Esophagus squamous epithelium (tissue), 5 donors: ENCODE measurements around the gene MMUT. TPM values are rescaled to one million over a fixed set of nuclear protein-coding genes. Genes with fewer than 3 reads are reported as not detected.

Experiments
- DNase-seq: peaks from one replicate; lab custom pipeline; 2025; lab: John Stamatoyannopoulos, UW
- H3K27ac ChIP-seq, 4 donors: fragments of 200-600 bp; sonication (generic); one replicate each; pipeline ENCODE4 v1.5.1; 2016 to 2019; ENCODE audit warnings: mild to moderate bottlenecking in 1 of 4
- H3K27me3 ChIP-seq, 4 donors: fragments of 200-600 bp; sonication (generic); 1 replicate in 3 of 4; 2 replicates in 1 of 4; pipeline versions ENCODE4 v1.5.1 to v1.6.0; 2017 to 2021; ENCODE audit warnings: antibody characterized with exemption in 1 of 4
- H3K36me3 ChIP-seq, 3 donors: fragments of 200-600 bp; sonication (generic); one replicate each; pipeline ENCODE4 v1.5.1; 2016 to 2019
- H3K4me1 ChIP-seq, 3 donors: fragments of 200-600 bp; sonication (generic); one replicate each; pipeline ENCODE4 v1.5.1; 2017 to 2019
- H3K4me3 ChIP-seq, 4 donors: fragments of 200-600 bp; sonication (generic); 1 replicate in 3 of 4; 2 replicates in 1 of 4; pipeline ENCODE4 v1.5.1; 2016 to 2019; ENCODE audit warnings: mild to moderate bottlenecking in 2 of 4, moderate library complexity in 1 of 4
- H3K9me3 ChIP-seq, 3 donors: fragments of 200-600 bp; sonication (generic); one replicate each; pipeline ENCODE4 v1.5.1; 2016 to 2019
- CTCF ChIP-seq, 6 experiments: fragments of 450-650 bp in 4 of 6; fragments of 200-600 bp in 2 of 6; sonication (generic) in 2 of 6; IDR thresholded peaks; one replicate each; pipeline ENCODE4 v1.5.1; 2016 to 2019; ENCODE audit warnings: antibody characterized with exemption in 6 of 6, mild to moderate bottlenecking in 4 of 6, moderate library complexity in 4 of 6
- POLR2A ChIP-seq, 4 donors: fragments of 450-650 bp; IDR thresholded peaks; one replicate each; pipeline ENCODE4 v1.6.1; 2017; ENCODE audit warnings: antibody characterized with exemption in 4 of 4, mild to moderate bottlenecking in 4 of 4, moderate library complexity in 3 of 4
- WGBS, 2 donors: methylation state at CpG; one replicate each; pipeline ENCODE4 v1.1.5; 2018; 5-methylcytosine and 5-hydroxymethylcytosine counted together
- intact Hi-C: fragments of 100-400 bp; cut with DNase I; formaldehyde crosslinking; loops from one replicate; pipeline ENCODE4 v1.15.0; 2022
- total RNA-seq, 4 donors: library from RNA; depleted of rRNA; stranded (reverse); fragments of >200 nt; gene quantifications; one replicate each; pipeline ENCODE4 v1.1.0, GENCODE V29; 2016
- donor health status: DM: yes; HTN: yes; CAD: no.

The MMUT gene
- total RNA-seq, 4 donors from 2014 or later: 8.5 to 16.8 (median 15.2) TPM

DNA sequence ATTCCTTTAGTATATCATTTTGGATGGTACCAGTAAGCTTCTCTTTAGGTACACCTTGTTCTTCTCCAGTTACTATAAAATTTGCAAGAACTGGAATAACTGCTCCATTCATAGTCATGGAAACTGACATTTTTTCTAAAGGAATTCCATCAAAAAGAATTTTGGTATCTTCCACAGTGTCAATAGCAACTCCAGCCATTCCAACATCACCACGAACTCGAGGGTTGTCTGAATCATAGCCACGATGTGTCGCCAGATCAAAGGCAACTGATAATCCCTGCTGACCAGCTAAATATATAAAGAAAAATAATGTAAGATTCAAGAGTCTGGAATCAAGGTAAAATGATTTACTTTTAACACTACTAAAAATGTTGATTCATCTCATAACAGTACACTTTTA is 5.3 kb downstream of the MMUT start:
- Histone ChIP-seq H3K36me3 (peaks cover 0 to 55% (median 0%) of the 10 kb centered on the region in 3 donors), H3K4me1 (peaks cover 0 to 31% (median 6%) of the 10 kb centered on the region in 3 donors), H3K9me3 (no peaks in the 10 kb centered on the region), H3K27ac (no peak overlapping the region), H3K4me3 (no peak overlapping the region), H3K27me3 (no peaks in the 10 kb centered on the region)
- DNase-seq: no peak
- WGBS, 2 donors: 62 to 75% methylated on average over 4 of the region's 4 CpGs
- intact Hi-C loops: no loop called here
- TF ChIP-seq POLR2A (IDR thresholded peaks at IDR 0.05) (no peak), CTCF (IDR thresholded peaks at IDR 0.05) (no peak)

DNA sequence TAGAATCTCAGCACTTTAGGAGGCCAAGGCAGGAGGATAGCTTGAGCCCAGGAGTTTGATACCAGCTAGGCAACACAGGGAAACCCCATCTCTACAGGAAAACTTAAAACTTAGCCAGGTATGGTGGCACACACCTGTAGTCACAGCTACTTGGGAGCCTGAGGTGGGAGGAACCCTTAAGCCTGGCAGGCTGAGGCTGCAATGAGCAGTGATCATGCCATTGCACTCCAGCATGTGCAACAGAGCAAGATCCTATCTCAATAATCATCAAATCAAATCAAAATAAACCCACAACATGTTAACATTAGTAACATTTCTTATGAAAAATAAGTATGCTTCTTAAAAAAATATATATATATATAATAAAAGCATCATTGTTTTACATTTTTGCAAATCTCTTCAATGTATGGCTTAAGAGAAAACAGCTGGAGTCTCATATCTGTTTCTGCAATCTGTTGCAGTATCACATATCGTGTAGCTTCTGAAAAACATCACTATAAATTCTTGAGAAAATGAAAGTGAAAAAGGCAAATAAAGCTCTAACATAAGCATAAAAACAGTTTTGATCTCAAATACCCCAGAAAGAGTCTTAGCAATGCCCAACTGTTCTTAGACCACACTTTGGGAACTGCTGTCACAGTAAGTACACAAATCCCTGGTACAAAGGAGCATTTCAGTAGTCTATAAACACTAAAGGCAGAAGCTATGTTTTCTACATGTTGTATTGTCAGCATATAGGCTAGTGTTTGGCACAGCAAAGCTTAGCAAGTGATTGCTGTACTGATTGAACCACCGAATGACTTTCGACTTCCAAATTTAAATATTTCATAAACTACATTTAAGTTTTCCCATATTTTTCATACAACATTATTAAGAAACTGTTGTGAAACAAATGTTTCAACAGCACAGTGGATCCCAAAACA is 8.0 kb downstream of the MMUT start:
- Histone ChIP-seq H3K27ac (no peak overlapping the region), H3K9me3 (no peaks in the 10 kb centered on the region), H3K4me3 (no peak overlapping the region), H3K27me3 (no peaks in the 10 kb centered on the region), H3K36me3 (peaks cover 0 to 82% (median 0%) of the 10 kb centered on the region in 3 donors), H3K4me1 (peaks cover 0 to 5% (median 0%) of the 10 kb centered on the region in 3 donors)
- TF ChIP-seq POLR2A (IDR thresholded peaks at IDR 0.05) (no peak), CTCF (IDR thresholded peaks at IDR 0.05) (no peak)
- 87 to 89% methylated on average over 3 of the region's 3 CpGs for WGBS, 2 donors
- intact Hi-C loops: no loop called here
- no peak for DNase-seq

GRCh38 chr6:49453221-49453620 is 9.8 kb downstream of the MMUT start:
- peak in 2 of 6 experiments; percentile 13 to 24 for TF ChIP-seq CTCF (IDR thresholded peaks at IDR 0.05)
- TF ChIP-seq POLR2A (IDR thresholded peaks at IDR 0.05): no peak
- WGBS, 2 donors: 48 to 70% methylated on average over 2 of the region's 2 CpGs
- Histone ChIP-seq H3K36me3 (peaks cover 0 to 94% (median 0%) of the 10 kb centered on the region in 3 donors), H3K27me3 (no peaks in the 10 kb centered on the region), H3K4me3 (no peak overlapping the region), H3K9me3 (no peaks in the 10 kb centered on the region), H3K27ac (no peak overlapping the region), H3K4me1 (no peaks in the 10 kb centered on the region)
- DNase-seq: no peak
- intact Hi-C loops: no loop called here

DNA sequence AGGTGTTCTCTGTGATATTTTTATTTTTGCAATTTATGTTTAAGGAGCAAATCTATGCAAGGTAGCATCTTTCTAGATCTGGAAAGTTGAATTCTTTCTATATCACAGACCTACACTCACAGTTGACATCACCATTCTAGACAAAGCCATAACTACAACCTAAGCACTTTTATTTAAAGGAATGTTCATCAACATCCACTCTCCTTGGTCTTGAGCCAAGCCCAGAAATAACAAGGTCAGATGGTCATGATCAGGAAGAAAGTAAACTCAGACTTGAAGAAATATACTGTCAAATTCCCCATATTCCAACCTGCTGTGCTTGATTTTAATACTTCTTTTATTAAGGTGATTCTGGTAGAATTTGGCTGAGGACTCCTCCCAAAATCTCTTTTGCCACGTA is 32.2 kb downstream of the MMUT start:
- H3K36me3 ChIP-seq: peaks cover 0 to 72% (median 7%) of the 10 kb centered on the region in 3 donors
- H3K4me1 ChIP-seq: no peaks in the 10 kb centered on the region
- intact Hi-C loops: no loop called here

More for the DNA sequence above, 32.2 kb downstream of the MMUT start:
- DNase-seq: no peak
- no peak for TF ChIP-seq POLR2A (IDR thresholded peaks at IDR 0.05)
- TF ChIP-seq CTCF (IDR thresholded peaks at IDR 0.05): no peak
- Histone ChIP-seq H3K4me3 (no peak overlapping the region), H3K9me3 (no peaks in the 10 kb centered on the region), H3K27me3 (no peaks in the 10 kb centered on the region), H3K27ac (no peak overlapping the region)
- 76 to 91% methylated on average over 1 of the region's 1 CpG for WGBS, 2 donors
